Heart left ventricle (tissue), 13 donors: ENCODE results near the gene OR6K2.

Experiments
- CTCF ChIP-seq, 12 donors: fragments of 200-600 bp; sonication (generic) in 4 of 12; IDR thresholded peaks; one replicate each; pipeline versions ENCODE4 v1.5.0 to v1.8.0; 2018 to 2022; ENCODE audit warnings: antibody characterized with exemption in 12 of 12, mild to moderate bottlenecking in 5 of 12
- POLR2A ChIP-seq, 2 donors: fragments of 450-650 bp; IDR thresholded peaks; one replicate each; pipeline ENCODE4 v1.6.1; 2017; ENCODE audit warnings: antibody characterized with exemption in 2 of 2, mild to moderate bottlenecking in 2 of 2, moderate library complexity in 2 of 2
- donor health status: ischemic (EF 13 %, LVEDD 7.1; RV severe dilation, severe dysfunction).
- donor health status: DM: no; HTN: yes; CAD: no.
- donor health status: DM: no; HTN: no; CAD: no.
- donor health status: ischemic (EF 25% LVEDD 6.9; RV normal size, moderate dysfunction).
- donor health status: ischemic (EF 25% LVEDD 5.7; RV mildly dilated, moderate dysfunction).
- donor health status: ischemic (EF 35%, LVEDD 5.7; RV mildly dilated, moderate dysfunction).
- donor health status: nonischemic (EF 11% LVEDD 7.7; RV severe dilation, severe dysfunction).
- donor health status: DM: yes; HTN: yes; CAD: no.
- donor health status: PGD.
- donor health status: ischemic (EF 29% LVEDD 5.4; RV normal size, mild dysfunction).
- donor health status: nonischemic (EF 23%, LVEDD 6.1; RV moderate dilation, normal function).

- TF ChIP-seq POLR2A (IDR thresholded peaks at IDR 0.05) (no peak), CTCF (IDR thresholded peaks at IDR 0.05) (no peak)
Measured at GRCh38 chr1:158691907-158692306, 8.5 kb downstream of the OR6K2 start.
